Non-pigmented ciliary epithelial cell (primary cell): ENCODE results near the gene STRBP.
"Not testable (repeated sequence)": the region's sequence is repeated elsewhere in the genome, so short reads cannot be mapped to it uniquely, and the experiment has no call there.

ENCODE experiments used
- DNase-seq: peaks from one replicate; pipeline ENCODE4 v3.0.0-alpha.2; 2010; ENCODE audit warnings: low read depth

The STRBP gene

DNA sequence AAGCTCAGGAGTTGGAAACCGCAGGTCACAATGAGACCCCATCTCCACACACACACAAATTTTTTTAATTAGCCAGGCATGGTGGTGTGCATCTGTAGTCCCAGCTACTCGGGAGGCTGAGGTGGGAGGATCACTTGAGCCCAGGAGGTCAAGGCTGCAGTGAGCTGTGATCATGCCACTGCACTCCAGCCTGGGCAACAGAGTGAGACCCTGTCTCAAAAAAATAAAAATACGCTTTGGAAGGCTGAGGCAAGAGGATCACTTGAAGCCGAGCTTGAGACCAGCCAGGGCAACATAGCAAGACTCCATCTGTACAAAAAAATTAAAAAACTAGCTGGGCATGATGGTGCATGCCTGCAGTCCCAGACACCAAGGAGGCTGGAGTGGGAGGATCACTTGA is 19.2 kb downstream of the STRBP start:
- not testable (repeated sequence) for DNase-seq

DNA sequence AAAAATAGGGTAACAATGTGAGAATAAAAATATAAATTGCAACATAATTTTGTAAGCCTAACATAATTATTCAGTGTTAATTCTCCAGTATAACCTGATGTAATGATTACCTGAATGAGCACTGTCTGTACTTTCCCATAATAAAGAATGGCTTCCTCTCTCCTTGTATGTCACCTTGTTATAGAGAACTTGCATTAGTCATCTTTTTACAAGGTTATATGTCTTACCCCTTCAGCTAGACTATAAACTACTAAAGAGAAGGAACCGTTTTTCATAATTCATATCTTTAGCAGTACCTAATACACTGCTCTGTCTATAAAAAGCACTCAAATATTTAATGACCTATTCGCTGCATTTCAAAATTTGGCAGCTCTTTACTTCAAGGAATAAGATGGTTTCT is 19.8 kb downstream of the STRBP start:
- DNase-seq: no peak

DNA sequence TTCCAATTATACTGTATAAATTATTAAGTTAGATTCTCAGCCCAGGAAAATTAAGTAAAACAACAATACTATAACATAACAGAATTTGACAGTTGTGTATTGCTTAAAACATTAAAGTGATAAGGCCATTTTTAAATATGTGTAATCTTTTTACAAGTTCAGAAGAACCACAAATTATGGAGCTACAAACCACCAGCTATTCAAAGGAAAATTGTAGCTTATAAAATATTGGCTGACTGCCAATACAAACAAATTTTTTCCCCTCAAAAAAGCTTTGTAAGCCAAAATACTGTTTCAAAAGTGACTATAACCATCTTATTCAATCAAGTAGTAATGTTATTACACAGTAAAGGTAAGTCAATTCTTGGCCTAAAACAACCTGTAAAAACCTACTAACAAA is 21.9 kb downstream of the STRBP start:
- DNase-seq: peak; percentile 1

DNA sequence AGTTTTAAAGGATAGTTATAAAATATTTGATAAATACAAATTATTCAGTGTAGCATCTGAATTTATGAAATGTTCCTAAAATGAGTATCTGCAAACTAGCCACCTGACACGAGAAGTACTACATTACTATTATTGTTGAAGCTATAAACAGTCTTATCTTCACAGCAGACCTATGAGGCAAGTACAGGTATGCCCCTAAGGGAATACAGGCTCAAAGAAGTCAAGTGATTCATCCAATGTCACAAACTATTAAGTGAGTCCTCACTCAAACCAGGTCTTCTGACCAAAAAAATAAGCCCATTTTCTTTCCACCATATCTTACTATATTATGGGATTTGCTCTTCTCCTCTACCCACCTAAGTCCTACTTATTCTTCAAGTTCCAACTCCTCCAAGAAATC is 28.7 kb downstream of the STRBP start:
- DNase-seq: no peak

DNA sequence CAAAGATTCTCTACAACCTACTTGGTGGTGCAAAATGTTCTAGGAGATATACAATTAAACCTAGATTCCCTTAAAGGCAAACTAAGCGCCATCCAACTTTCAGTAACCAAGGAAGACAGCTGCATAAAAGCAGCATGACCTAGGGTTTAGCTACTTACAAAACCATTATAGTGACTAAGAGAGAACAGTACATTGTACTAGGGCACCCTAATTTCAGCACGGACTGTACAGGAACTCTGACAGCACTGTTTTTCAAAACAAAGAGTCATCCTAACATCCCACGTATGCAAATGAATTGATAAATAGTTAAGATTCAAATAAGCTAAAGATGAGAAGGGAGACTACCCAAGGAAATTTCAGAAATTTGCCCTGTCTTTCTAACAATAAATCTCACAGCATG is 30.0 kb downstream of the STRBP start:
- DNase-seq: no peak

DNA sequence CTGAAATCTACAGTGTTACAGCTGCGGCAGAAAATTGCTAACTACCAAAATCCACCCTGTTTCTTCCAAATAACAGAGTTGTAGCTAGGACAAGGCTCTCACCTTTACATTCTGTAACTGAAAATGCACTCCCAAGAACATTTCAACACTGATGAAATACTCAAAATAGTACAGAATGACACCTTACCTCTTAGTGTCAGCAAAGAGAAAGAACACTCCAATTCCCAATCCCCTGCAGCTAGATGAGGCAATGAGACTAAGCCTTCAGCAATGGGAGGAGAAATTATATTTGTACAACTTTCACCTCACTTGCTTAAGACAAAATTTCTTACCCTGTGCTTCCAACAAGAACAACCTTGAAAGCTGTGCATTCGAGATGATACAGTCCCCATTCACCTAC is 31.2 kb downstream of the STRBP start:
- DNase-seq: no peak

DNA sequence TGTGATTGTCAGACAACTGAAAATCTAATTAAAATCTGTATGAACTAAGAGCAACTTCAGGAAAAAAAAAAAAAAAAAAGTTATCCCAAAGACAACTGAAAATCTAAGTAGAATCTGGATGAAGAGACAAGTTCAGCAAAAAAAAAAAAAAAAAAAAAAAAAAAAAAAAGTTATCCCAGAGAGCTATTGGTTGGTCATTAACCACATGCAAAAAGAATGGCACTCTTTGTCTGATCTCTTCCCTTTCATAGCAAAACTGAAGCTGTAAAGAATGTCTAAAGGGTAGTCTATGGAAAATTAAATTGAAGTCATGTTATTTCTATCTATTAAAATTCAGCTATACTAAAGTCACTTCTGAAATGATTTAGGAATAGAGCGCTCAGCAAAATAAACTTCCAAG is 32.9 kb downstream of the STRBP start:
- no peak for DNase-seq

DNA sequence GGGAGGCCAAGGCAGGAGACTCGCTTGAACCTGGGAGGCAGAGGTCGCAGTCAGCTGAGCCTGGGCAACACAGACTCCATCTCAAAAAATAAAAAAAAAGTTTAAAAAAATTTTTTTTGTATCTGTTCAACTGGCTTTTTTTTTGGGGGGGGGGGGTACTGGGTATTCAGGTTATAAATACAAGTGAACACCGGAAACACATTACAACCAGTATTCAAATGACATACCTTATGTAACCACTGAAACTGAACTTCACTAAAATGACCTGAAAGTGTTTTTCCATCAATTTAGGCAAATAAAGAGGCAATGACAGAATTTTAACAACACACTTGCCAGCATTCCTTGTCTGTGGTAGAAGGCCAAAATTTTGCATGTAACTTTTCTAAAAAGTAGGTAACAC is 33.5 kb downstream of the STRBP start:
- no peak for DNase-seq

DNA sequence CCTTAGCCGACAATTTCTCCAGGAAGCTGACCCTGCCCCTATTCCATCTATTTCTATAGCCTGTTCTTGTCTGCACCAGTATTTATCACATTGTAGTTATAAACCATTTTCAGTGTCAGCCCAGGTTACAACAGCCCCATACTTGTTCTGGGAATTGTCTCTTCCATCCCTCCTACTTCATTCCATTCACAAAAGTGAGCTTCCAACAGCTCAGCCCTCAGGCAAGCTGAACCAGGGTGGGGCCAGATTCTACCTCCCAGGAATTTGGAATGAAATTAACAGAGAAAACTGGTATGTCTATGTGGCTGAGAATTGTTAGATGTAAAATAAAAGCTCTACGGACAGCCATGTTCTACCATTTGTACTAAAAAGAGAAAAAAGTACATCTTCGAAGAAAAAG is 36.1 kb downstream of the STRBP start:
- DNase-seq: no peak

DNA sequence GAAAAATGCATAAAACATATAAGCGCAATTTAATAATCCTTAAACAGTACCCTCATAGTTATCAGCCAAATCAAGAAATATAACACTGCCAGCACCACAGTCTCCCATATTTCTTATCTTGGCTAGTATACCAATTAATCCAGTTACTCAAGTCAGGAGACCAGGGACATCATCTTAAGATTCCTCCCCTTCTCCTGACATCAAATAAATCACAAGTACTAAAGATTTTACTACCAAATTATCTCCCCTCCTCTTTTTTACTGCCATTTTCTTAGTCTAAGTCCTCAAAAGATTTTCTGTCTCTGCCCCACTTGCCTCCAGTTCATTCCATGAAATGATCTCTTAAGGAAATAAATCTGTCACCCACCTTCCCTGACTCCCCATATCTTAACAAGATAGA is 37.0 kb downstream of the STRBP start:
- no peak for DNase-seq

DNA sequence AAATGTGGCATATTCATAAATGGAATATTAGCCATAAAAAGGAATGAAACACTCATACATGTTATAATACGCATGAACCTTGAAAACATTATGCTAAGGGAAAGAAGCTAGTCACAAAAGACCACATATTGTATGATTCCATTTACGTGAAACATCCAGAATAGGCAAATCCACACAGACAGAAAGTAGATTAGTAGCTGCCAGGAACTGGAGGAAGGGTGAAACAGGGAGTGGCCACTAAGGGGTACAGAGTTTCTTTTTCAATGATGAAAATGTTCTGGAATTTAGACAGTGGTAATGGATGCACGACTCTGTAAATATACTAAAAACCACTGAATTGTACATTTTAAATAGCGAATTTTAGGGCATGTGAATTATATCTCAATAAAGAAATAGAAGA is 39.4 kb downstream of the STRBP start:
- no peak for DNase-seq

DNA sequence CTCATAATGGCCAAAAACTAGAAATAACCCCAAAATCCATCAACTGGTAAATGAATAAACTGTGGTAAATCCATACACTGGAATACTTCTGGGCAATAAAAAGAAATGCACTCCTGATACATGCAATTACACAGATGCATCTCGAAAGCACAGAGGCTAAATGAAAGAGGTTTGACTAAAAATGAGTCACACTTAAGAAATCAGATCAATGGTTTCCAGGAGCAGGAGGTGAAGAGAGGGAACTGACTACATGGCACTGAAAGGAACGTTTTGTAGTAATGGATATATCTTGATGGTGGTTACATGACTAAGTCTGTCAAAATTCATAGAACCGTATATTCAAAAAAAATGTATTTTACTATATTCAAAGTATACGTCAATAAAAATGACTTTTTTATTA is 42.4 kb downstream of the STRBP start:
- DNase-seq: no peak

DNA sequence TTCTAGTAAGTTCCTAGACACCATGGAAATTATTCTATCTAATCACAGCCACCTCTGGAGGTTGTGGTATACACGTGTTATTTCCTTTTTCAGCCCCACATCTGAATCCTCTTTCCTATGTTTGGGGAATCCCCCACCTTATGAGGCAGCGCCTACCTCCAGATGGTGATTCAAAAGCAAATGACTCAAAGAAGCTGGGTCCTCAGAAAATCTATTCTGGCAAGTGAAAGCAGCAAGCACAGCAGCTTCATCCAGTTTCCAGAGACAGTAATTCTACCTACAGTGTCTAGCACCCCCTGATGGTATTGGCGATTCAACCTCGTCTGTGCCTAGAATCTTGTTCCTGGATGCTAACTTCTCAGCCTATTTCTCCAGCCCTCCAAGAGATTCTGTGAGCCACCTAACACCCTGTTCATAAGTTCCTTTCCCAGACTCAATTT is 43.0 kb downstream of the STRBP start:
- DNase-seq: peak; percentile 51

DNA sequence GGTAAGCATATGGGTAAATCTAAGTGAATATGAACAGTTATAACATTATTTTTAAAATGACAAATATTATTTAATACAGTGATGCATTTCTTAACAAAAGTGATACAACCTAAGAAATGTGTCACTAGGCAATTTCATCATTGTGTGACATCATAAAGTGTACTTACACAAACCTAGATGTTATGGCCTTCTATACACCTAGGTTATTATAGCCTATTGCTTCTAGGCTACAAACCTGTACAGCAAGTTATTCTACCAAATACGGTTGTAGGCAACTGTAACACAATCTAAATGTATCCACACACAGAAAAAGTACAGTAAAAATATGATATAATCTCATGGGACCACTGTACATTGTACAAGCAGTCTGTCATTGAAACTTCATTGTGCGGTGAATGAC is 48.3 kb downstream of the STRBP start:
- DNase-seq: no peak

DNA sequence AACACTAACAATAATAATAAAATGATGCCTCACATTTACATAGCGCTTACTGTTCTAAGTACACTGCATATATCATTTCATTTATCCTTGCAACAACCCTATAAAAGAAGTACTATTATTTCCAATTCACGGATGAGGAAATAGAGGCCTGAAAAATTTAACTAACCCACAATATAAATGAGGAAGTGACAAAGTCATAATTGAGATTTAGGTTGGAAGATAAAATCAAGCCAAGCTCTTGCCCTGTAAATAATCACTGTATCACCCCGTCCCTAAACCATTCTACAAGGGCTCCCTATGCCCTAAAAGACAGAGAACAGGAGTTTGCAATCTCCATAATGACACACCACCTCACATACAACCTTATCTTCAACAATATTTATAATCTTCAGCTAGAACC is 49.6 kb downstream of the STRBP start:
- no peak for DNase-seq

DNA sequence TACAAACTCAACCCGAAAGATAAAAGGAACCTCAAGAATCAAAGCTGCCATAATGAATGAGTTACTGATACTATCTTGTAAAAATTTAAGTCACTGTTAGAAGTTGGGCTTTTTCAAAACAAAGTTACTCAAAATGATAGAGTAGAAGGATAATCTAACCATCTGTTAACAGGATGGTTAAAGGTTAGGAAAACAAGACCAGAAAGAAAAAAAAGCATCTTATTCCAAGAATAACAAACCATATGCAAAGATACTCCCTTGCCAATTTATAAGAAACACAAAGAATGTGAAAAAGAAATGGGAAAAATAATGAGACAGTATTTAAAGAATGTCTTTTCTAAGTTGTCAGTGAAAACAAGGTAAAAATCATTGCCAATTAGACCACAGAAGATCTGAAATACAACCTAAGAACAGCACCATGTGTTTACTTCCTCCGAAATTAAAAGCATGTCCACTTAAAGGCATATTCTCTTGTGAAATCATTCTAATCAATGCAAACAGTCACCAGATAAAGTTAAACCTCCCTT is 51.2 kb downstream of the STRBP start:
- DNase-seq: no peak

DNA sequence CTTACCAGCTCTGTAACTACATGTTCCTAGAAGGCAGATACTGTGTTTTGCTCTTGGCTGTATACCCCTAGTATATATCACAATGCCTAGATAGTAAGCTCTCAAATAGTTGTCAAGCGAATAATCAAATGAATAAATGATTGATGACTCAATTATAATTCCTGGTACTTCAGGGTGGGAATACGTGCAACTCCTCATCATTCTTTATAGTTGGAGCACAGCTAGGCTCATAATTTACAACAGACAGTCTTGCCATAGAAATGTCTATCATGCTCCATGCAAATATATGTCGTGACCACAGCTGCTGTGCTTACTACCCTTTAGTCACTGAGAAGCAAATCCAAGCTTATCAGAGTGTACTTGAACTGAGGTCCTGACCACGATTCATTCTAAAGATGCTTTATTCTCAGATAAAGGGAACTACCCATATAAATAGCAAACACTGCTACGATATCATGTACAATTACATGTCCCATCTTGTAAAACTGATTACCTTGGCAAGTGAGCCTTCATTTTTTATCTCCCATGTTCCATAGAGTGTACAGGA is 52.1 kb downstream of the STRBP start:
- DNase-seq: no peak

DNA sequence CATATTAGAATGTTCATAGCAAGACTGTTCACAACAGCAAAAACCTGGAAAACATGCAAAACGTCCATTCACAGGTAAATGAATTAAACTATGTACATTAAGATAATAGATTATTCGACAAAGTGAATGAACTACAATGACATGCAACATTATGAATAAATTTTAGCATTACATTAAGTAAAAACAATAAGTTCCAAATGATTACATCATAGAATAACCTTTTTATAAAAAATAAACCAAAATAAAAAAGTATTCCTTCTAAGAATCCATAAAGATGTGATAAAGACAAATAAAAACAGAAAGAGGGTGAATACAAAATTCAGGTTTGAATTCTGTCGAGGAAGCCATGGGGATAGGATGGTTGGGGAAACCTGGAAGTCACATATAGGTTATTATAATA is 57.3 kb downstream of the STRBP start:
- no peak for DNase-seq

DNA sequence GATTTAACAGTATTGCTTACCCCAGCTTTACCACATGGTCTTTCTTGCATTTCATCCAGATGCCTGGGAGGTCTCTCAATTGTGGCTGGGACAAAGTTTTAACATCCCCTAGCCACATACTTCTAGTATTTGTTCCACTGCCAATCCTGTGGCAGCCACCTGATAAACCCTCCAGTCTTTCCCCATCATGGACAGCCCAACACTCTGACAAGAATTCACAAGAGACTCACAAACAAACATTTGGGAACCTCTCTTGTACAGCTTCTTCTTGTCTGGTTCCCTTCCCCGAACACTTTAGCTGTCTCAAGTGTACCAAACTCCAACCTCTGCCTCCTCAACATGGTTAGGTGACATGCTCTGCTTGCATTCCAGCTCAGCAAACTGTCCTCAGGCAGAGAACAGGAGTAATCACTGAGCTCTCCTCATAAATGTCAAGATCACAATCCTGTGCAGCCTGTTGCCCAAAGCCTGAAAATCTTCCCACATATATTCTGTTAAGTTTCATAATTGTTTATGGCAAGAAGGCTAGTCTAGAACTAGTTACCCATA is 59.7 kb downstream of the STRBP start:
- no peak for DNase-seq

DNA sequence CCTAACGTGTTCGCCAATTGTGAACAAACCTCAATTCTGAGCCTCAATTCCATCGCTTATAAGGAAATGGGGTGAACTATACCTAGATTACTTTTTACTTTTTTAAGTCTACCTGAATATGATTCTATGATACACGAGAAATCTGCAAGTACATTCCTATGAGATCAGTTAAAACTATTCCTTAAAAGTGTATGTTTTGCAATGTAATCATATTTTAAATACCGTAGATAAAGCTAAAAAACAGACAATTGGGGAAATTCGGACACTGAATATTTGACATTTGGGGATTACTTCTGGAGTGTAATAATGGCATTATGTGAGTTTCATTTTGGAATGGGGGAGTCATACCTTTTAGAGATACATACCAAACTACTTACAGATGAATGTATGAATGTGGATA is 62.3 kb downstream of the STRBP start:
- no peak for DNase-seq

DNA sequence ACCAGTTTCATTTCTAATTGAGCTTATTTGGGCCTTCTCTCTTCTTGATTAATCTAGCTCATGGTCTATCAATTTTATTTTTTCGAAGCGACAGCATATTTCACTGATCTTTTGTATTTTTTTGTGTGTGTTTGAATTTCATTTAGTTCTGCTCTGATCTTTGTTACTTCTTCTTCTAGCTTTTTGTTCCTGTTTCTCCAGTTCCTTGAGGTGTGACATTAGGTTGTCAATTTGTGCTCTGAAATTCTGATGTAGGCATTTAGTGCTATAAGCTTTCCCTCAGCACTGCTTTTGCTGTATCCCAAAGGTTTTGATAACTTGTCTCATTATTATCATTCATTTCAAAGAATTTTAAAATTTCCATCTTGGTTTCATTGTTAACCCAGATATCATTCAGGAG is 67.3 kb downstream of the STRBP start:
- DNase-seq: no peak

DNA sequence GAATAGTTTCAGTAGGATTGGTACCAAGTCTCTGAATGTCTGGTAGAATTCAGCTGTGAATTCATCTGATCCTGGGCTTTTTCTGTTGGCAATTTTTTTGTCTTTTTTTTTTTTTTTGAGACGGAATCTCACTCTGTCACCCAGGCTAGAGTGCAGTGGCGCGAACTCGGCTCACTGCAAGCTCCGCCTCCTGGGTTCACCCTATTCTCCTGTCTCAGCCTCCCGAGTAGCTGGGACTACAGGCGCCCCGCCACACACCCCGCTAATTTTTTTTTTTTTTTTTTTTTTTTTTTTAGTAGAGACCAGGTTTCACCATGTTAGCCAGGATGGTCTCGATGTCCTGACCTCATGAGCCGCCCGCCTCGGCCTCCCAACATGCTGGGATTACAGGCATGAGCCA is 67.9 kb downstream of the STRBP start:
- DNase-seq: not testable (repeated sequence)

DNA sequence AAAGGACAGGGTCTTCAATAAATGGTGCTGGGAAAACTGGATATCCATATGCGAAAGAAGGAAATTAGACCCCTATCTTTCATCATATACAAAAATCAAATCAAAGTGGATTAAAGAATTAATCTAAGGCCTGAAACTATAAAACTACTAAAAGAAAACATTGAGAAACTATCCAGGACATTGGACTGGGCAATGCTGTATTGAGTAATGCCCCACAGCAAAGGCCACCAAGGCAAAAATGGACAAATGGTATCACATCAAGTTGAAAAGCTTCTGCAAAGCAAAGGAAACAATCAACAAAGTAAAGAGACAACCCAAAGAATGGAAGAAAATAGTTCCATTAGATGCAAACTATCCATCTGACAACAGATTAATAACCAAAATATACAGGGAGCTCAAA is 72.3 kb downstream of the STRBP start:
- DNase-seq: no peak

DNA sequence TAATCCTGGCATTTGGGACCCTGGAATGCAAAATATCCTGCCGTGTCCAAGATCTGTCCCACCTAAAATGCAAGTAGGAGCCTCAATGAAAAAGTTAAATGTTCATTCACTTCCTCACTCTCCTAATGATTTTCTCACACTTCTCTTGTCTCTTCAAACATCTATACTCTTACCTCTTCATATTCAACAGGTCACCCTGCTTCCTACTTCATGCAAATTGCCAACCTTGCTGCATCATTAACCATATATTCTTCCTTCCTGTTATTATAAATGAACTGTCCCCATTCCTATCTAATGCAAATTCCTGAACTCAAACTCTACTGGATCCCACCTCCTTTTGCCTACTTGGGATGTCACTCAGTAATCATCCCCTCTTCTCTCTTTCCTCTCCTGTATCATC is 74.4 kb downstream of the STRBP start:
- DNase-seq: no peak

DNA sequence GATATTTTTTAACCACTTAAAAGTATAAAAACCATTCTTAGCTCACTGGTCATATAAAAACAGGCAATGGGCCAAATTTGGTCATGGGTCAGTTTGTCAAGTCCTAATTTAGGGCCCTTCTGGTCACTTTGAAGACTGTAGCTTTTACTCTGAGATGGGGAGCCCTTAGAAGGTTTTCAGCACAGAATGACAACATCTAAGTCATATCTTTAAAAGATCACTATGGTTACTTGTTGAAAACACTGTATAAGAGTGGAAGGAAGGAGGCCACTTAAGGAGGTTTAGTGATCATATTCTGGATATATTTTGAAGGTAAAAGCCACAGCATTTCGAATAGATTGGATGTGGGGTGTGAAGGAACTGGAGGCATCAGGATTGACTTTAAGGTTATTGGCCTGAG is 76.7 kb downstream of the STRBP start:
- no peak for DNase-seq
